Suprapubic skin (tissue), 4 donors: ENCODE measurements around the gene ZNF678. TPM values are rescaled to one million over a fixed set of nuclear protein-coding genes. Genes with fewer than 3 reads are reported as not detected.

Experiments used
- DNase-seq, 2 donors: peaks; one replicate each; pipeline ENCODE4 v3.0.0-alpha.2; 2019; ENCODE audit warnings: low spot score in 2 of 2
- H3K27ac ChIP-seq: fragments of 200-600 bp; sonication (generic); one replicate; pipeline ENCODE4 v1.5.1; 2019
- H3K27me3 ChIP-seq: fragments of 200-600 bp; sonication (generic); one replicate; pipeline ENCODE4 v1.5.1; 2019
- H3K36me3 ChIP-seq: fragments of 200-600 bp; sonication (generic); one replicate; pipeline ENCODE4 v1.5.1; 2019
- H3K4me1 ChIP-seq: fragments of 200-600 bp; sonication (generic); one replicate; pipeline ENCODE4 v1.5.1; 2019
- H3K4me3 ChIP-seq: fragments of 200-600 bp; sonication (generic); one replicate; pipeline ENCODE4 v1.5.1; 2019; ENCODE audit warnings: mild to moderate bottlenecking
- H3K9me3 ChIP-seq: fragments of 200-600 bp; sonication (generic); one replicate; pipeline ENCODE4 v1.5.1; 2019
- CTCF ChIP-seq, 2 donors: fragments of 200-600 bp in 1 of 2; fragments of 450-650 bp in 1 of 2; sonication (generic) in 1 of 2; IDR thresholded peaks; one replicate each; pipeline ENCODE4 v1.5.1; 2016 to 2019; ENCODE audit warnings: antibody characterized with exemption in 2 of 2, mild to moderate bottlenecking in 1 of 2, moderate library complexity in 1 of 2
- EP300 ChIP-seq: sonication (generic); formaldehyde crosslinking; IDR thresholded peaks from one replicate; pipeline ENCODE4 v1.6.1; 2017; ENCODE audit warnings: antibody characterized with exemption
- POLR2A ChIP-seq, 2 donors: fragments of 450-650 bp; IDR thresholded peaks; one replicate each; pipeline ENCODE4 v1.6.1; 2017; ENCODE audit warnings: antibody characterized with exemption in 2 of 2, mild to moderate bottlenecking in 2 of 2, moderate library complexity in 2 of 2
- POLR2AphosphoS5 ChIP-seq, 3 donors: sonication (generic); formaldehyde crosslinking; IDR thresholded peaks; one replicate each; pipeline ENCODE4 v1.6.1; 2017; ENCODE audit warnings: antibody characterized with exemption in 3 of 3
- WGBS: methylation state at CpG from one replicate; pipeline ENCODE4 v1.1.5; 2018; 5-methylcytosine and 5-hydroxymethylcytosine counted together
- total RNA-seq, 4 donors: library from RNA; depleted of rRNA; stranded (reverse); fragments of >200 nt; gene quantifications; one replicate each; pipeline ENCODE4 v1.1.0, GENCODE V29; 2016

ZNF678 gene
- total RNA-seq, 4 donors from 2014 or later = 3.5 to 6.8 (median 5.3) TPM

- H3K4me1 ChIP-seq = no peaks in the 10 kb centered on the region
- DNase-seq = no peak
- no peak overlapping the region for H3K4me3 ChIP-seq
- 92% methylated on average over 13 of the region's 13 CpGs for WGBS
- H3K36me3 ChIP-seq = peaks cover 2% of the 10 kb centered on the region
- TF ChIP-seq POLR2AphosphoS5 (IDR thresholded peaks at IDR 0.05) (no peak), CTCF (IDR thresholded peaks at IDR 0.05) (no peak), POLR2A (IDR thresholded peaks at IDR 0.05) (no peak), EP300 (no peak)
- no peak overlapping the region for H3K27ac ChIP-seq
- peaks cover 52% of the 10 kb centered on the region for H3K9me3 ChIP-seq
- H3K27me3 ChIP-seq = no peaks in the 10 kb centered on the region
These were observed 69.0 kb downstream of the ZNF678 start for GRCh38 chr1:227632325-227632724.

- no peak for TF ChIP-seq POLR2A (IDR thresholded peaks at IDR 0.05)
- TF ChIP-seq POLR2AphosphoS5 (IDR thresholded peaks at IDR 0.05) = no peak
- TF ChIP-seq CTCF (IDR thresholded peaks at IDR 0.05) = no peak
- no peak for TF ChIP-seq EP300
- no peaks in the 10 kb centered on the region for H3K4me1 ChIP-seq
- 96% methylated on average over 9 of the region's 9 CpGs for WGBS
- no peak overlapping the region for H3K4me3 ChIP-seq
- no peak overlapping the region for H3K27ac ChIP-seq
- H3K36me3 ChIP-seq = no peaks in the 10 kb centered on the region
- no peaks in the 10 kb centered on the region for H3K27me3 ChIP-seq
- H3K9me3 ChIP-seq = peaks cover 53% of the 10 kb centered on the region
- DNase-seq = no peak
These were observed 72.2 kb downstream of the ZNF678 start for GRCh38 chr1:227635596-227635995.

- Histone ChIP-seq H3K27ac (no peak overlapping the region), H3K4me1 (no peaks in the 10 kb centered on the region), H3K9me3 (peaks cover 66% of the 10 kb centered on the region), H3K4me3 (no peak overlapping the region), H3K27me3 (no peaks in the 10 kb centered on the region), H3K36me3 (peaks cover 32% of the 10 kb centered on the region)
- no peak for DNase-seq
- WGBS = 91% methylated on average over 2 of the region's 2 CpGs
- TF ChIP-seq POLR2AphosphoS5 (IDR thresholded peaks at IDR 0.05) = no peak
- TF ChIP-seq EP300 = no peak
- no peak for TF ChIP-seq CTCF (IDR thresholded peaks at IDR 0.05)
- no peak for TF ChIP-seq POLR2A (IDR thresholded peaks at IDR 0.05)
These were observed 91.1 kb downstream of the ZNF678 start for GRCh38 chr1:227654431-227654830.

GRCh38 chr1:227654858-227655752, 91.7 kb downstream of the ZNF678 start:
- no peaks in the 10 kb centered on the region for H3K4me1 ChIP-seq

More at GRCh38 chr1:227654858-227655752, 91.7 kb downstream of the ZNF678 start:
- Histone ChIP-seq H3K27me3 (no peaks in the 10 kb centered on the region), H3K4me3 (no peak overlapping the region), H3K36me3 (peaks cover 31% of the 10 kb centered on the region), H3K9me3 (peaks cover 66% of the 10 kb centered on the region), H3K27ac (no peak overlapping the region)
- DNase-seq = no peak
- 91% methylated on average over 6 of the region's 6 CpGs for WGBS
- TF ChIP-seq POLR2AphosphoS5 (IDR thresholded peaks at IDR 0.05) (no peak), CTCF (IDR thresholded peaks at IDR 0.05) (no peak), EP300 (no peak), POLR2A (IDR thresholded peaks at IDR 0.05) (no peak)
